HG03354 (cell line): Measurements from ENCODE around the gene VCPKMT.
"Not testable (repeated sequence)": the region's sequence is repeated elsewhere in the genome, so short reads cannot be mapped to it uniquely, and the experiment has no call there.

Source experiments
- ATAC-seq: cut with Tn5 transposase; IDR thresholded peaks from one replicate; pipeline ENCODE4 v1.9.1; 2021; ENCODE audit warnings: mild to moderate bottlenecking; ENCODE audit not compliant: unreplicated experiment, poor library complexity, severe bottlenecking

Gene VCPKMT

DNA sequence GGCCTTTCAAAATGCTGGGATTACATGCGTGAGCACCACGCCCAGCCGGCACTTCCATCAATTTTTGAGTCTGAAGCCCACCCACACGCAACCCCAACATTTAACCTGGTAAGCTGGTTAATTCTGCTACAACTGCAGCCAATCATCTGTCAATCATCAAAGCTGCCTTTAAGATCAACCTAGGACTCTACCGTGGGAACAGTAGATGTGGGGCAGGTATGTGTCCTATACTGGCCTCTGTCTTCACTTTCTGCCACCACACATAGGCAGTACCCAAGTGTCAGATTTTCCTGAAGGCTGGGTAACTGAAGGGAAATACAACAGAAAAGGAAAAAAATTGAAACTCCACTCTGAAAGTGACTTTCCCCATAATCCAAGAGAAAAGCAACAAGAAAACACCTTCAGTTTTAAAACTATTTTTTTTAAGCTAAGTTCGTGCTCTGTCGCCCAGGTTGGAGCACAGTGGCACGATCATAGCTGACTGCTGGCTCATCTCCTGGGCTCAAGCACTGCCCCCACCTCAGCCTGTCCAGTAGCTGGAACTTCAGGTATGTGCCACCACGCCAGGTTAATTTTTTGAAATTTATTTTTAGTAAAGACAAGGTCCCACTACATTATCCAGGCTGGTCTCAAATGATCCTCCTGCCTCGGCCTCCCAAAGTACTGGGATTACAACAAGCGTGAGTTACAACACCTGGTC is 22.2 kb downstream of the VCPKMT start:
- no peak for ATAC-seq

DNA sequence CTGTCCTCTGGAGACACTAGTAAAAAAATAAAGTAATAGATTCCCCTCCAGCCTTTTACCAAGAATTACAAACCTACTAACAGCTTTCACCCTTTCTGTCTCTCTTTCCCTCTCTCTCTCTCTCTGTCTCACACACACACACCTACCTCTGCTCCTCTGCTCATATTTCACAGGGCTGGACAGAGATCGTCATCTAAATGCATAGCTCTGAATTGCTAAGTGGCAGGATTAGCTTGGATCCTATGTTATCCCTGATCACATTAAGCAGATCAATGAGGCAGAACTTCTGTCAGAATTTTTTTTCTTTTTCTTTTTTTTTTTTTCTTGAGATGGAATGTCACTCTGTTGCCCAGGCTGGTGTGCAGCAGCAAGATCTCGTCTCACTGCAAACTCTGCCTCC is 22.9 kb downstream of the VCPKMT start:
- no peak for ATAC-seq

DNA sequence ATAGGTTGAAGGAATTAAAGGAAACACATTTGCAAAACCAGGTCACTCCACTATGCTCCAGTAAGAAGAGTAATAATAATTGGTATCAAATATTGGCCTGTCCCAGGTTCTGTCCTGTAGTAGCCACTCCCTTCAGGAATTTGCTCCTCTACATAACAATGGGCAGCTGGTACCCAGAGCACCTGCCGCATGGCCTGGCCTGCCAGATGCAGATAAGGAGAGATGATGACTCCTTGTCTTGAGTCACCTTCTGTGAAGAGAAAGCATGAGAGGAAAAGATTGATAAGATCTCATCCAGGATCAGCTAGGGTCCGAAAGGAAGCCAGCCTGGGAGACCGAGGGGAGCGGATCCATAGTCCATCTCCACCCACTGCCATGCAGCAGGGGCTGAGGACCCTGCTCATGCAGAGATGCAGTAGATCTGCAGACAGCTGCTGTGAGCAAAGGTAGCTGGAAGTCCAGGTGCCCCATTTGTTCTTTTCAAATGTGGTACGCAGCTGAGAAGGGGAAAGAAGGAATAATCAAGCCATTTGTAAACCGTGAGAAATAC is 24.3 kb downstream of the VCPKMT start:
- no peak for ATAC-seq

DNA sequence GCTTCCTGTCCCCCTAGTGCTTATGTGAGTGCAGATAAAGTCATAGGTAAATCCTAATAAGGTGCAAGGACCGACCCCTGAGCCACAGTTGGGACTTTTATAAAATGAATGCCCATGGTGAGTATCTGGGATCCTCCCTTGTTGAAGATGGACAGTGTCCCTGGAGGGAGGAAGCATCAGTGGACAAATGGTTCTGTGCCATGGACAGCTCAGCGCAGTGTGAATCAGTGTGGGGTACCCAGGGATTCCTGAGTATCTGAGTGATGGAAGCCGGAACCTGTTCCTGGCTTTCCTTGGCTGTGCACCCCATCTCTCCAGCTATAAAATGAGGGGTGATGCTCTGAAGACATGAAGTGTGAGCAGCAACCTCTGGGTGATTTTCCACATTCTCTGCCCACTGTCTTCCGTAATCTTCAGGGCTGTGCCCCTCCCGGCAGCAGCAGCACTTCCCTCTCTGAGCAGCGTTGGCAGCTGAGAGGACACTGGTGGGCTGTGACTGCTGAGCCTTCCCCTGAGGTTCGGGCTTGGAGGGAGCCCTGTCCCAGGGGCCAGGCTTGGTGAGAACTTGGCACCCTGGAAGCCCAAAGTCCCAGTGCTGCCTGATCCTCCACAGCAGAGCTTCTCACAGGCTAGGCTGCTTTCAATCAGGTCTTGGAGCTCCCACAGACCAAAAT is 25.0 kb downstream of the VCPKMT start:
- ATAC-seq: no peak

DNA sequence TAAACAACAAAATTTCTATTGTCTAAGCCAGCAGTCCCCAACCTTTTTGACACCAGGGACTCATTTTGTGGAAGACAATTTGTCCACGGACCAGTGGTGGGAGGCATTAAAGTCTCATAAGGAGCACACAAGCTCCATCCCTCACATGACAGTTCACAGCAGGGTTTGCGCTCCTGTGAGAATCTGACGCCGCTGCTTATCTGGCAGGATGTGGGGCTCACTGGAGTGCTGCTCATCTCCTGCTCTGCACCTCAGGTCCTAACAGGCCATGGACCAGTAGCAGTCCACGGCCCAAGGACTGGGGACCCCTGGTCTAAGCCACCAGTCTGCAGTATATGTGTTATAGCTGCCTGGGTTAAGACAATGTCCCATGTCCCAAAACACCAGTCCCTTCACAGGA is 27.2 kb downstream of the VCPKMT start:
- no peak for ATAC-seq

DNA sequence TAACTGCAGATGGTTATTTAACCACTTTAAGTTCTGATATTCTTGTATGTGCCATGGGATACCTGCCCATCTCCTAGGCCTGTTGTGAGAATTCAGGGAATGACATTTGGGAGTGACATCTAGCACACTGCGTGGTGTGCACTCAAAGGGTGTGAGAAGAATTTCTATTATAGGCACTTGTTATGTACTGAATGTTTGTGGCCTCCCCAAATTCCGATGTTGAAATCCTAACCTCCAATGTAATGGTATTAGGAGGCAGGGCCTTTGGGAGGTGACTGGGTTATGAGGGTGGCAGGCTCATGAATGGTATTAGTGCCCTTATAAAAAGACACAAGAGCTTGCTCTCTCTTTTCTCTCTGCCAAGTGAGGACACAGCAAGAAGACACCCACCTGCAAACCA is 27.6 kb downstream of the VCPKMT start:
- no peak for ATAC-seq

DNA sequence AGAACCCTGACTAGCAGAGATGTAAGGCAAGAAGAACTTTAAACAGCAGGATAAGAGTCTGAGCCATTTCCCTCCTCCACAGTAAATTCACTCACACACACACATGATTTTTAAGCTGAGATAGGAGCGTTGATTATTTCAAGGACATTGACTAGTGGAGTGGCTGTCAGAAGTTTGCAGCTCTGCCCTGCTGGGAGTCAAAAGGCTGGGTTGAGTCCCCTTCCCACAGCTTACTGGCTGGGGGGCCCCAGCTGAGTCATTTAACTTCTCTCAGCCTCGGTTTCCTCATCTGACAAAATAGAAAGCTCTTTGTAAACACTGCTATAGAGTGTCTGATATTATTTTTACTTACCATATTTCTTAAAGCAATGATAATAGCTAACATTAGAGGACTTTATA is 28.3 kb downstream of the VCPKMT start:
- no peak for ATAC-seq

DNA sequence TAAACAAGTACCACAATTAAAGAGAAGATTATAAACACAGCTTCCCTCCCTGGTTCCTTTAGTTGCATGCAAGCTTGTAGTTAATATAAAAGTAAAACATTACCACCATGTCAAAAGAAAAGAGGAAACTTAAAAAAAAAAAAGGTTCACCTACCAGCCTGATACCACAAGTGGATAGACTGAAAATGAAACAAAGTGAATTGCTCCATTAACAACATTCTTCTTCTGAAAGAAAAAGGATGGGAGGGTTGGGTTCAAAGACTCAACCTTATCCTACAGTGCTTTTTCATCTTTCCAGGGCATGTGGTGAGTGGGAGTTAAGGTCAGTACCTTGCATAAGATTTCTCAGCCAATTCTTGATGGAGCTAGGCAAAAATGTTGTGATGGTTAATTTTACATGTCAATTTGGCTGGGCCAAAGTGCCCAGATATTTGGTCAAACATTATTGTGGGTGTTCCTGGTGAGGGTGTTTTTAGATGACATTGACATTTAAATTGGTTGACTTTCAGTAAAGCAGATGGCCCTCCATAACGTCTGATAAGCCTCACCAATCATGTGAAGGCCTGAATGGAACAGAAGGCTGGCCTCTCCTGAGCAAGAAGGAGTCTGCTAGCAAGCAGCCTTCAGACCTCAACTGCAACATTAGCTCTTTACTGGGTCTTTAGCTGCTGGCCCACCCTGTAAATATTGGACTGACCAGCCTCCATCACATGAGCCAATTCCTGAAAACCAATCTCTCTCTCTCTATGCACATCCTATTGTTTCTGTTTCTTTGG is 28.8 kb downstream of the VCPKMT start:
- ATAC-seq: no peak

DNA sequence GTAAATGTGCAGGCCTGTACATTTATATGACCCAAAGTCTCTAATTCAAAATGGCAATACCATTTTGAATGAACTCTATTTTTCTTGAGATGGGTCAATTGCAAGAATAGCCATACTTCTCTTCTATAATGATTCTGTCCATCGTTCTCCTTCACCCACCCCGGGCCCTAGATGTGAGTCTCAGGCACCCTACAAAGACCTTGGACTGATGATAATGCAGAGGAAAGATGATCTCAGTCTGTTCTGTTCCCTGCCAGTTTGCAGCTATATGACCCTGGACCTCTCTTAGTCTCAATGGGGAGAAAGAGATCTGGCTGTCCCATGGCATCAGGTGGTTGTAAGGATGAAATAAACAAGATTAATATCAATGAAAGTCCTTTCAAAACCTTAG is 30.1 kb downstream of the VCPKMT start:
- no peak for ATAC-seq

DNA sequence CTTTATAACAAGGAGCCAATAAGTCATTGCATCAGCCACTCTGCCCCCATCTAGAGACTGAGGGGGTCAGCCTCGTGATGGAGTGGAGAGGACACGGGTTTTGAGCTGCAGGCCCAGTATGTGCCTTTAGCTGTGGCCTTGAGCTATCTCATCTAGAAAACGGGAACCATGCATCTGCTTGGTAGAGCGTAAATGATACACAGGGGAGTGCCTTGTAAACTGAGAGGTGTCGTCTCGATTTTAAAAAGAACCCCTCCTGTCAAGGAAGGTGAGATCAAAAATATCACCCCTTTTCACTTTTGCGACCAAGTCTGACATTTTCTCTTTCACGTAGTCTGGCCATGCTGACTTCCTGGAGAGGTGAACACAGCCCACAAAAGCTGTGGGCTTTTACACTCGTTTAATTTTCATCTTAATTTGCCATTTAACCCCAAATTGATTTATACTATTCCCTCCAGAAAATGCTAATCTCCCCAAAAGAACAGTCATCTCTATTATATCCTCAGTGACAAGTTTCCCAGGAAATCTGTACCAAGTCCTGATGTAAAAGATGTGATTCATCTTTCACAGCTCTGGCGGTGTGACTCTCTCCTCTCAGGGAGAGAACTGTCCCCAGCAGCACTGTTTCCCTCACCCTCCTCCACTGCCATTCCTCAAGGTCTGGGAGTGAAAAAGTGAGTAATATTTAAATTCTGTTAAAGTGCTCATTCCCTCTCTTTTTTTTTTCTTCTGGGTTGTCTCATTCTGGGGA is 30.6 kb downstream of the VCPKMT start:
- peak; percentile 62 for ATAC-seq

DNA sequence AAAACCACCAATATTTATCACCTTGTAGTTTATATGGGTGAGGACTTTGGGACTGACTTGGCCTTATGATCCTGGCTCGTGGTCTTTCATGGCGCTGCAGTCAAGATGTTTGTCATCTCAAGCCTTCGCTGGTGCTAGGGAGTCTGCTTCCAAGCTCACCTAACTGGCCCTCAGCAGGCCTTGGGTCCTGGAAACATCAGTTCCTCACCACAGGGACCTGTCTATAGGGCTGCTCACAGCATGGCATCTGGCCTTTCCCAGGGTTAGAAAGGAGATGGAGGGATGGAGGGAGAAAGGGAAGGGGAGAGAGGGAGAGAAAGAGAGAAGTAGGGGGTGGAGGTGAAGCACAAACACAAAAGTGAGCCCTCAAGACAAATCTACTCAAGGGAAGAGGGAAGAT is 31.7 kb downstream of the VCPKMT start:
- no peak for ATAC-seq

DNA sequence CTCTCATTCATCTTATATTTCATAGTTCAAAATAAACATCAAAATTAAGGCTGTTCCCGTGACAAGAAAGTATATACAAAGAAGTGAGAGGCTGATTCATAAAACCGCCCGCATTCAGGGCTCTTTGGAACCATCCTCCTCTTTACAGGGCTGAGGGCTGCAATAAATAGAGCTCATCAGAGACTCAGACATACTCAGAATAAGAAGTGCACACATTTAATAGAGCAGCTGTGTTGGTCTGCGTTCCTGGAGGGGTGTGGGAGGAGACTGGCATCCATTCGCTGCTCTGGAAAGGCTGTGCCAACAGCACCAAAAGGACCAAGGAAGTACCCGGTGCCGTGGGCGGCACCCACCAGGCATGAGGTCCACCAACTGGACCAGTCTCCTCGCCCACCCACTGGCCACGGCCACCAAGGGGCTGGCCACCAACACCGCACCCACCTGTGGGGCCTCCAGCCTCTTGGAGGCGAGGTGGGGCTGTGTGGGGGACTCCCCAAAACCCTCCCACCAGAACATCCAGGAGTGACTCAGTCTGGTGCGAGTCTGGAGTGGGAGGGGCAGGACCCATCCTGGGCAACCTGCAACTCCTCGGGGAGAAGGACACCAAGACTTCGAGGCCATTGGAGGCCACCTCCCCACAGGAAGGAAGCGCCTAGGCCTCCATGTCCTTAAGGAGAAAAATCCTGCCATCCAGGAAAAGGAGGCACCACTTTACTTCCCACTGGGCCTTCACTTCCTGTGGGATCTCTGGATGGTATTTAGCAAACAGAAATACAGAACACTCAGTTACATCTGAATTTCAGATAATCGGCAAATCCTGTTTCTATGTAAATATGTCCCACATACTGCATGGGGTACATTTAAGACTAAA is 32.7 kb downstream of the VCPKMT start:
- peak; percentile 40 for ATAC-seq

DNA sequence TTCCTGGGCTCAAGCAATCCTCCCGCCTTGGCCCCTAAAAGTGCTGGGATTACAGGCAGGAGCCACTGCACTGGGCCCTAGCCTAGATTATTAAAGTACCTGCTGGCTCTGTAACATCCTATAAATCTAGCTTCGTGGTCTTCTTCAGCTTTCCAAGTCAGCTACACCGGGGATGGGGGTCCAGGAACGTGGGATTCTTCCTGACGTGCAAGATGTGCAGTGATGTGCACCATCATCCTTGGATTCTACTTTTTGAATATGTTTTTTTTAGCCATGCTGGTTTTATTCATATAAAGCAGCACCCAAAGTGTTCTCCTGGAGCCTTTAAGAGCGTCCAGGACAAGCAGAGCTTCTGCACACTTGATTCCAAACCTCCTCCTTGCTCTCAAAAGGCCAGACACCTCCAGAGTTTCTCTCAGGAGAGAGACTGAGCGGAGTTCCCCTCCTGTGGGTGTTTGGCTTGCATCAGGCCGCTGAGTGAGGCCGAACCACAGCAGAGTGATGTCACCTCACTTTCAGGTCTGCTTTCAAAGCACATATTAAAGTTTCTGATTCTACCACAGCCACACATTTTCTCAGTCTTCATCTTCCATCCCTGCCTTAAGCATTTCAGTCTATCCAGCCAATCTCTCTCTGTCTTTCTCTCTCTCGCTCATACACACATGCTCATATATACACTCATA is 33.4 kb downstream of the VCPKMT start:
- ATAC-seq: peak; percentile 81

DNA sequence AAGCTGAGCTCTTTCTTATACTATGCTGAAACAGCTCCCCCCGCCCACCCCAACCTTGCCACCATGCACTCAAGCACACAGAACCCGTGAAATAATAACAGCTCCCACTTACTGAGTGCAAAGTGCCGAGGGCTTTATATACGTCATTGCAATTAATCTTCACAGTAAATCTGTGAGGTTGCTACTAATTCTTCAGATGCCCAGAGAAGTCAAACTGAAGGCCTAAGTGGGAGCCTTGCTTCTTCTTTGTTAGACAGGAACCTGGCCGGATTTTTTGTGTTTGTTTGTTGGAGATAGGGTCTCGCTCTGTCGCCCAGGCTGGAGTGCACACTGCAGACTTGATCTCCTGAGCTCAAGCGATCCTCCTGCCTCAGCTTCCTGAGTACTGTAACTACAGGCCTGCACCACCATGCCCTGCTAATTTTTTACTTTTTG is 34.0 kb downstream of the VCPKMT start:
- no peak for ATAC-seq

DNA sequence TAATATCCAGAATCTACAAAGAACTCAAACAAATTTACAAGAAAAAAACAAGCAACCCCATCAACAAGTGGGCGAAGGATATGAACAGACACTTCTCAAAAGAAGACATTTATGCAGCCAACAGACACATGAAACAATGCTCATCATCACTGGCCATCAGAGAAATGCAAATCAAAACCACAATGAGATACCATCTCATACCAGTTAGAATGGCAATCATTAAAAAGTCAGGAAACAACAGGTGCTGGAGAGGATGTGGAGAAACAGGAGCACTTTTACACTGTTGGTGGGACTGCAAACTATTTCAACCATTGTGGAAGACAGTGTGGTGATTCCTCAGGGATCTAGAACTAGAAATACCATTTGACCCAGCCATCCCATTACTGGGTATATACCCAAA is 37.3 kb downstream of the VCPKMT start:
- not testable (repeated sequence) for ATAC-seq

DNA sequence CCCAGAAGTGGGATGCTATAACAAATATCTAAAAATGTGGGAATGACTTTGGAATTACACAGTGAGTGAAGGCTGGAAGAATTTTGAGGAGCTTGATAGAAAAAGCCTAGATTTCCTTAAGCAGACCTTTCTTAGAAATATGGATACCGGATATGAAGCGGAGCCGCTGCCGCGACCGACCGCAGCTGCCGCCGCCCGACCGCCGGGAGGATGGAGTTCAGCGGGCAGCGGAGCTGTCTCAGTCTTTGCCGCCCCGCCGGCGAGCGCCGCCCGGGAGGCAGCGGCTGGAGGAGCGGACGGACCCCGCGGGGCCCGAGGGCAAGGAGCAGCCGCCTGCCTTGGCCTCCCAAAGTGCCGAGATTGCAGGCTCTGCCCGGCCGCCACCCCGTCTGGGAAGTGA is 42.7 kb downstream of the VCPKMT start:
- ATAC-seq: not testable (repeated sequence)

DNA sequence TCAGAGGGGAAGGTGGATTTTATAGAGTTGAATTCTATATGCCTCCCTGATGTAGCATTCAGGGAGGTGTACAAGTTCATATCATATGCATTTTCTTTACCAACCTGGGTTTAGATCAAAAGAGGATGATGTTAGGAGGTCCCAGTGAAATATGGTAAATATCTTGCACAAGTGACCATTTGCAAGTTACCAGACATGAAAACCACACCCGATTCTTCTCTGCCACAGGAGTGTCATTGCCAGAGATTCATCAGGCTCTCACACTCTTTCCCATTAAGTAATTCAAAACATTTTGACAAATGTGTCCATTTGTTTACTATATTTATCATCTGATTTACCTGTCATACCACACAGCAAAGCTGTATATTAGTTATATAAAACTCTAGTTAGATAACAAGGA is 44.0 kb downstream of the VCPKMT start:
- no peak for ATAC-seq

DNA sequence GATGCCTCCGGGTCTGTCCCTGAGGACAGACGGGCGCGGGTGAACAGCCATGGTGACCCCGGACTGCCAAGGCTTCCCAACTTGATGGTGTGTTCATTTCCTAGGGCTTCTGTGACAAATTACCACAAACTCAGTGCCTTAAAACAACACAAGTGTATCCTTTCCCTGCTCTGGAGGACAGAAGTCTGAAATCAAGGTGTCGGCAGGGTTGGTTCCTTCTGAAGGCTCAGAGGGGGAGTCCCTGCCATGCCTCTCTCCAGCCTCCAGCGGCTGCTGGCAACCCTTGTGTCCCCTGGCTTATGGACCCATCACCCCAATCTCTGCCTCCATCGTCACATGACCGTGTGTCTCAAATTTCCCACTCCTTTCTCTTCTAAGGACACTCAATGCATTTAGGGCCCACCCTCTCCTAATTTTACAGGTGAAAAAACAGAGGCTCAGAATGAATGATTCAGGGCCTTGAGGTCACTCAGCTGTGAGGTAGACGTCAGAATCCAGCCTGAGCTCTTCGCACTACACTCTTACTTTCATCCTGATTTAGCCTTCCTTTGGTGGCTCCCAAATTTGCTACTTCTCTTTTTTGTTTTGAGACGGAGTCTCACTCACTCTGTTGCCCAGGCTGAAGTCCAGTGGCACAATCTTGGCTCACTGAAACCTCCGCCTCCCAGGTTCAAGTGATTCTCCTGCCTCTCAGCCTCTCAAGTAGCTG is 45.4 kb downstream of the VCPKMT start:
- ATAC-seq: no peak
